Neural cell (in vitro differentiated cells): ENCODE data around the gene OR6C1.

ENCODE experiments used
- REST ChIP-seq: IDR thresholded peaks from 2 replicates; pipeline ENCODE4 v1.6.1; 2012; ENCODE audit warnings: borderline replicate concordance
- TAF1 ChIP-seq: IDR thresholded peaks from 2 replicates; pipeline ENCODE4 v1.6.1; 2012; ENCODE audit warnings: low read depth

- no peak for TF ChIP-seq REST
- TF ChIP-seq TAF1: no peak
Measured at GRCh38 chr12:55330446-55330845, 16.3 kb downstream of the OR6C1 start, which contains the start of gene OR6C3.
